DOHH2 (cell line): ENCODE data around the gene KRT73.

Source experiments
- H3F3A ChIP-seq: fragments of 200-600 bp; sonication (generic), shearing (Covaris generic); 2 replicates; pipeline ENCODE4 v1.6.0; 2016; ENCODE audit warnings: antibody characterized with exemption, mild to moderate bottlenecking; ENCODE audit not compliant: control insufficient read depth, insufficient read depth
- H3K27ac ChIP-seq: fragments of 200-600 bp; sonication (generic); 2 replicates; pipeline ENCODE4 v1.5.1; 2014; ENCODE audit warnings: low read depth, mild to moderate bottlenecking, low read length, moderate library complexity
- H3K27me3 ChIP-seq: fragments of 200-600 bp; sonication (generic); 2 replicates; pipeline ENCODE4 v1.6.1; 2014; ENCODE audit warnings: mild to moderate bottlenecking, low read length, mixed read lengths; ENCODE audit not compliant: control insufficient read depth
- H3K36me3 ChIP-seq: fragments of 200-600 bp; sonication (generic); 2 replicates; pipeline ENCODE4 v1.6.1; 2014; ENCODE audit warnings: mild to moderate bottlenecking, low read length, moderate library complexity, mixed read lengths; ENCODE audit not compliant: control insufficient read depth
- H3K4me1 ChIP-seq: fragments of 200-600 bp; sonication (generic); 2 replicates; pipeline ENCODE4 v1.6.1; 2014; ENCODE audit warnings: mild to moderate bottlenecking, low read length, mixed read lengths; ENCODE audit not compliant: control insufficient read depth
- H3K4me2 ChIP-seq: fragments of 200-600 bp; sonication (generic); 2 replicates; pipeline ENCODE4 v1.6.0; 2014; ENCODE audit warnings: mild to moderate bottlenecking, low read length, moderate library complexity
- H3K4me3 ChIP-seq: fragments of 200-600 bp; sonication (generic); 2 replicates; pipeline ENCODE4 v1.5.1; 2014; ENCODE audit warnings: mild to moderate bottlenecking, low read length, mixed read lengths
- H3K79me2 ChIP-seq: fragments of 200-600 bp; sonication (generic); 2 replicates; pipeline ENCODE4 v1.6.1; 2014; ENCODE audit warnings: mild to moderate bottlenecking, low read length, mixed read lengths; ENCODE audit not compliant: control insufficient read depth
- H3K9me2 ChIP-seq: fragments of 200-600 bp; sonication (generic); replicated peaks from 2 replicates; pipeline ENCODE4 v1.6.1; 2014; ENCODE audit warnings: mild to moderate bottlenecking, low read length, mixed read lengths; ENCODE audit not compliant: control insufficient read depth
- H3K9me3 ChIP-seq: fragments of 200-600 bp; sonication (generic); 2 replicates; pipeline ENCODE4 v1.6.1; 2014; ENCODE audit warnings: antibody characterized with exemption, low read length, mixed read lengths; ENCODE audit not compliant: control insufficient read depth, insufficient read depth
- H4K20me1 ChIP-seq: fragments of 200-600 bp; sonication (generic); 2 replicates; pipeline ENCODE4 v1.6.0; 2014; ENCODE audit warnings: low read depth, mild to moderate bottlenecking, antibody characterized with exemption, low read length, moderate library complexity; ENCODE audit not compliant: control insufficient read depth, insufficient read depth
- CTCF ChIP-seq: fragments of 200-600 bp; sonication (generic); IDR thresholded peaks from one replicate; pipeline ENCODE4 v1.5.1; 2014; ENCODE audit warnings: antibody characterized with exemption, mild to moderate bottlenecking, low read depth, low read length; ENCODE audit not compliant: poor library complexity, severe bottlenecking
- EZH2phosphoT487 ChIP-seq: fragments of 200-600 bp; sonication (generic); IDR thresholded peaks from 2 replicates; pipeline ENCODE4 v1.6.1; 2017; ENCODE audit warnings: borderline replicate concordance, mild to moderate bottlenecking, antibody characterized with exemption, low read length, moderate library complexity, mixed read lengths

Gene KRT73

GRCh38 chr12:52650520-52651081 is 32.2 kb upstream of the KRT73 start:
- Histone ChIP-seq H3K27me3 (no peaks in the 10 kb centered on the region), H3K36me3 (no peaks in the 10 kb centered on the region), H3K4me1 (no peaks in the 10 kb centered on the region), H3F3A (no peaks in the 10 kb centered on the region), H3K79me2 (no peaks in the 10 kb centered on the region), H3K4me2 (no peak overlapping the region), H3K9me2 (no peaks in the 10 kb centered on the region), H3K9me3 (no peaks in the 10 kb centered on the region), H3K27ac (no peak overlapping the region), H4K20me1 (no peaks in the 10 kb centered on the region), H3K4me3 (no peak overlapping the region)
- no peak for TF ChIP-seq CTCF
- no peak for TF ChIP-seq EZH2phosphoT487

GRCh38 chr12:52649066-52649465 is 30.7 kb upstream of the KRT73 start:
- Histone ChIP-seq H3K4me1 (no peaks in the 10 kb centered on the region), H3K36me3 (no peaks in the 10 kb centered on the region), H3K9me2 (no peaks in the 10 kb centered on the region), H4K20me1 (no peaks in the 10 kb centered on the region), H3K79me2 (no peaks in the 10 kb centered on the region), H3K27me3 (0 out of 2 replicates have a peak, but pooled peaks cover 3% of the 10 kb centered on the region), H3K9me3 (no peaks in the 10 kb centered on the region), H3K4me3 (no peak overlapping the region), H3K27ac (no peak overlapping the region), H3F3A (no peaks in the 10 kb centered on the region), H3K4me2 (no peak overlapping the region)
- no peak for TF ChIP-seq EZH2phosphoT487
- no peak for TF ChIP-seq CTCF

GRCh38 chr12:52648012-52648550 is 29.7 kb upstream of the KRT73 start:
- H3K4me1 ChIP-seq = no peaks in the 10 kb centered on the region
- no peaks in the 10 kb centered on the region for H3F3A ChIP-seq
- H3K4me3 ChIP-seq = no peak overlapping the region
- TF ChIP-seq CTCF (no peak), EZH2phosphoT487 (no peak)
- H3K36me3 ChIP-seq = no peaks in the 10 kb centered on the region
- H3K4me2 ChIP-seq = no peak overlapping the region
- no peaks in the 10 kb centered on the region for H4K20me1 ChIP-seq
- no peaks in the 10 kb centered on the region for H3K9me3 ChIP-seq
- H3K9me2 ChIP-seq = no peaks in the 10 kb centered on the region
- no peaks in the 10 kb centered on the region for H3K79me2 ChIP-seq
- H3K27ac ChIP-seq = no peak overlapping the region
- 0 out of 2 replicates have a peak, but pooled peaks cover 3% of the 10 kb centered on the region for H3K27me3 ChIP-seq
